ENCODE measurements around the gene SARS1.
A peak's percentile ranks its signal among the peaks of the same experiment; 100 is the strongest.

DNA sequence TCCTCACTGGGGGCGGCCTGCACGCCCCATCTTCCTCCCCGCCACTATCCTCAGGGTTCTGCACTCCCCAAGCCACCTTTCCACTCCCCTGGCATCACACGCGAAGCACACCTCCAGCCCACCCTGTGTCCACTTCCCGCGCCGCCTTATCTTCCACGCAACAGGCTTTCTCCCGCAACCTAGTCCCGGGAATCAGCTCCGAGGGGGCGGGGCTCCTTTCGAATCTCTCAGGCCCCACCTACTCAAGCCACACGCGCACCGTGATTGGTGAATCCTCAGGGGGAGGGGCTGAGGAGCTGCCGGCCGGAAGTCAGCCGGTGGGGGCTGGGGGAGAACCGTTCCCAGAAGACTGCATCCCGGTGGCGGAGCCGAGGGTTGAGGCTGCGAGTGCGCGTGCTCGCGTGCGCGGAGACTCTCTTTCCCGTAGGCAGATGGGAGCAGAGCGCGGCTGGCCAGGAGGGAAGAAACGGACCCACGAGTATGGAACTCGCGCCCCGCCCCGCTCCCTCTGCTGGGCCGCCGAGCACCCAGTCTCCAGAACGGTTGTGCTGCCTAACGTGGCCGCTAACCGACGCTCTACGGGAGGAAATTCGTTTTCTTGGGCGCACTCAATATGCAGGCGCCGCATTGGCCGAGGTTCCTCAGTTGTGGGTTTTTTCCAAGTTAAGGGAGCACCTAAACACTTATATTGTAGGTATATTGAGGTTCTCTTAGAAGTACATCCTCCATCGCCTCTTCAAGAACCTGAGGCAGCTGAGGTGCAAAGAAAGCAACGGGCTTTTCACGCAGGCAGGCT lies 69.4 kb downstream of the SARS1 start, which contains the start of gene PSRC1:
- TF ChIP-seq, protein P1, sequence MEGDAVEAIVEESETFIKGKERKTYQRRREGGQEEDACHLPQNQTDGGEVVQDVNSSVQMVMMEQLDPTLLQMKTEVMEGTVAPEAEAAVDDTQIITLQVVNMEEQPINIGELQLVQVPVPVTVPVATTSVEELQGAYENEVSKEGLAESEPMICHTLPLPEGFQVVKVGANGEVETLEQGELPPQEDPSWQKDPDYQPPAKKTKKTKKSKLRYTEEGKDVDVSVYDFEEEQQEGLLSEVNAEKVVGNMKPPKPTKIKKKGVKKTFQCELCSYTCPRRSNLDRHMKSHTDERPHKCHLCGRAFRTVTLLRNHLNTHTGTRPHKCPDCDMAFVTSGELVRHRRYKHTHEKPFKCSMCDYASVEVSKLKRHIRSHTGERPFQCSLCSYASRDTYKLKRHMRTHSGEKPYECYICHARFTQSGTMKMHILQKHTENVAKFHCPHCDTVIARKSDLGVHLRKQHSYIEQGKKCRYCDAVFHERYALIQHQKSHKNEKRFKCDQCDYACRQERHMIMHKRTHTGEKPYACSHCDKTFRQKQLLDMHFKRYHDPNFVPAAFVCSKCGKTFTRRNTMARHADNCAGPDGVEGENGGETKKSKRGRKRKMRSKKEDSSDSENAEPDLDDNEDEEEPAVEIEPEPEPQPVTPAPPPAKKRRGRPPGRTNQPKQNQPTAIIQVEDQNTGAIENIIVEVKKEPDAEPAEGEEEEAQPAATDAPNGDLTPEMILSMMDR (IDR thresholded peaks at IDR 0.05) = peak in 5 of 6 experiments; percentile 42 to 69 (median 52)
- TF ChIP-seq POLR2A (IDR thresholded peaks at IDR 0.05) = peak in 1 of 2 donors; percentile 87

All from thyroid gland (tissue), 4 donors.